HPDE6-E6E7 (cell line): ENCODE data around the gene CTRL.

ENCODE experiments used
- DNase-seq: peaks from one replicate; pipeline ENCODE4 v3.0.0; 2011; ENCODE audit warnings: missing footprints; ENCODE audit errors: extremely low spot score

The CTRL gene

GRCh38 chr16:67963292-67963661 is 31.6 kb upstream of the CTRL start:
- DNase-seq, result no peak

- no peak for DNase-seq
Measured at GRCh38 chr16:67962135-67962534, 30.5 kb upstream of the CTRL start.

GRCh38 chr16:67961551-67961957 is 29.9 kb upstream of the CTRL start:
- peak; percentile 100 for DNase-seq

GRCh38 chr16:67959536-67960329 is 28.1 kb upstream of the CTRL start:
- no peak for DNase-seq

- no peak for DNase-seq
Measured at GRCh38 chr16:67957622-67958021, 26.0 kb upstream of the CTRL start.

GRCh38 chr16:67954421-67955196 is 22.9 kb upstream of the CTRL start:
- DNase-seq, result no peak

GRCh38 chr16:67953641-67954375 is 22.1 kb upstream of the CTRL start:
- DNase-seq, result no peak

- DNase-seq, result no peak
Measured at GRCh38 chr16:67951485-67951884, 19.8 kb upstream of the CTRL start.

GRCh38 chr16:67950335-67950843 is 18.7 kb upstream of the CTRL start:
- DNase-seq, result no peak

GRCh38 chr16:67949645-67950044 is 18.0 kb upstream of the CTRL start:
- DNase-seq, result no peak

- no peak for DNase-seq
Measured at GRCh38 chr16:67948015-67948414, 16.4 kb upstream of the CTRL start.

- no peak for DNase-seq
Measured at GRCh38 chr16:67946966-67947558, 15.4 kb upstream of the CTRL start.

- DNase-seq, result no peak
Measured at GRCh38 chr16:67946128-67946569, 14.5 kb upstream of the CTRL start.

- DNase-seq, result no peak
Measured at GRCh38 chr16:67945392-67945933, 13.8 kb upstream of the CTRL start.

- no peak for DNase-seq
Measured at GRCh38 chr16:67944690-67945391, 13.2 kb upstream of the CTRL start.

- DNase-seq, result no peak
Measured at GRCh38 chr16:67943619-67944504, 12.2 kb upstream of the CTRL start, which contains the start of gene LCAT. Gene LCAT, minus strand, starts transcription at chr16:67944120. Its CDS starts 19 bp downstream, at chr16:67944101.

GRCh38 chr16:67943256-67943618 is 11.6 kb upstream of the CTRL start:
- no peak for DNase-seq

- DNase-seq, result no peak
Measured at GRCh38 chr16:67942510-67943255, 11.0 kb upstream of the CTRL start.

- peak; percentile 43 for DNase-seq
Measured at GRCh38 chr16:67942200-67942509, 10.5 kb upstream of the CTRL start.
